ENCODE data around the gene SPINK1.
A peak's percentile ranks its signal among the peaks of the same experiment; 100 is the strongest.

SPINK1 gene

GRCh38 chr5:147863454-147864158 is 32.1 kb upstream of the SPINK1 start:
- H3K36me3 Mint-ChIP-seq (ENCODE audit: insufficient read depth): no peaks in the 10 kb centered on the region
- H3K27me3 Mint-ChIP-seq: peaks cover 32% of the 10 kb centered on the region
- ATAC-seq (replicated peaks; ENCODE audit: extremely low read depth, poor library complexity, severe bottlenecking) (no peak), DNase-seq (ENCODE audit: low spot score in 2 of 2) (no peak)
- no peak overlapping the region for H3K27ac Mint-ChIP-seq (ENCODE audit: low read depth)
- H3K4me1 Mint-ChIP-seq: no peaks in the 10 kb centered on the region
- H3K9me3 Mint-ChIP-seq: no peaks in the 10 kb centered on the region
- H3K4me3 Mint-ChIP-seq: no peak overlapping the region

- DNase-seq (ENCODE audit: low spot score in 2 of 2) (no peak), ATAC-seq (replicated peaks; ENCODE audit: extremely low read depth, poor library complexity, severe bottlenecking) (no peak)
- Mint-ChIP-seq H3K27me3 (peaks cover 13% of the 10 kb centered on the region), H3K9me3 (no peaks in the 10 kb centered on the region), H3K4me3 (no peak overlapping the region), H3K4me1 (no peaks in the 10 kb centered on the region), H3K27ac (ENCODE audit: low read depth) (no peak overlapping the region), H3K36me3 (ENCODE audit: insufficient read depth) (no peaks in the 10 kb centered on the region)
These were observed 29.2 kb upstream of the SPINK1 start for GRCh38 chr5:147860641-147861025.

GRCh38 chr5:147859962-147860640 is 28.6 kb upstream of the SPINK1 start:
- no peak overlapping the region for H3K27ac Mint-ChIP-seq (ENCODE audit: low read depth)
- H3K4me3 Mint-ChIP-seq: no peak overlapping the region
- H3K27me3 Mint-ChIP-seq: peaks cover 9% of the 10 kb centered on the region
- H3K4me1 Mint-ChIP-seq: no peaks in the 10 kb centered on the region
- DNase-seq (ENCODE audit: low spot score in 2 of 2): no peak
- H3K9me3 Mint-ChIP-seq: no peaks in the 10 kb centered on the region
- ATAC-seq (replicated peaks; ENCODE audit: extremely low read depth, poor library complexity, severe bottlenecking): no peak
- no peaks in the 10 kb centered on the region for H3K36me3 Mint-ChIP-seq (ENCODE audit: insufficient read depth)

- no peaks in the 10 kb centered on the region for H3K4me1 Mint-ChIP-seq
- no peak for DNase-seq (ENCODE audit: low spot score in 2 of 2)
- no peak overlapping the region for H3K27ac Mint-ChIP-seq (ENCODE audit: low read depth)
- peaks cover 17% of the 10 kb centered on the region for H3K27me3 Mint-ChIP-seq
- no peak overlapping the region for H3K4me3 Mint-ChIP-seq
- H3K9me3 Mint-ChIP-seq: no peaks in the 10 kb centered on the region
- no peak for ATAC-seq (replicated peaks; ENCODE audit: extremely low read depth, poor library complexity, severe bottlenecking)
- no peaks in the 10 kb centered on the region for H3K36me3 Mint-ChIP-seq (ENCODE audit: insufficient read depth)
These were observed 27.1 kb upstream of the SPINK1 start for GRCh38 chr5:147858565-147858964.

GRCh38 chr5:147857302-147858129 is 26.0 kb upstream of the SPINK1 start:
- H3K27ac Mint-ChIP-seq (ENCODE audit: low read depth): no peak overlapping the region
- no peak overlapping the region for H3K4me3 Mint-ChIP-seq
- peaks cover 17% of the 10 kb centered on the region for H3K27me3 Mint-ChIP-seq
- DNase-seq (ENCODE audit: low spot score in 2 of 2) (peak in 1 of 2 donors; percentile 21), ATAC-seq (replicated peaks; ENCODE audit: extremely low read depth, poor library complexity, severe bottlenecking) (no peak)
- H3K9me3 Mint-ChIP-seq: no peaks in the 10 kb centered on the region
- H3K4me1 Mint-ChIP-seq: no peaks in the 10 kb centered on the region
- no peaks in the 10 kb centered on the region for H3K36me3 Mint-ChIP-seq (ENCODE audit: insufficient read depth)

GRCh38 chr5:147856801-147857200 is 25.3 kb upstream of the SPINK1 start:
- Mint-ChIP-seq H3K27me3 (peaks cover 17% of the 10 kb centered on the region), H3K9me3 (no peaks in the 10 kb centered on the region), H3K27ac (ENCODE audit: low read depth) (no peak overlapping the region), H3K4me1 (no peaks in the 10 kb centered on the region), H3K4me3 (no peak overlapping the region), H3K36me3 (ENCODE audit: insufficient read depth) (no peaks in the 10 kb centered on the region)
- no peak for ATAC-seq (replicated peaks; ENCODE audit: extremely low read depth, poor library complexity, severe bottlenecking)
- no peak for DNase-seq (ENCODE audit: low spot score in 2 of 2)

GRCh38 chr5:147855774-147856069 is 24.3 kb upstream of the SPINK1 start:
- Mint-ChIP-seq H3K4me3 (no peak overlapping the region), H3K27ac (ENCODE audit: low read depth) (no peak overlapping the region), H3K36me3 (ENCODE audit: insufficient read depth) (no peaks in the 10 kb centered on the region), H3K9me3 (no peaks in the 10 kb centered on the region), H3K4me1 (no peaks in the 10 kb centered on the region), H3K27me3 (peaks cover 17% of the 10 kb centered on the region)
- no peak for ATAC-seq (replicated peaks; ENCODE audit: extremely low read depth, poor library complexity, severe bottlenecking)
- DNase-seq (ENCODE audit: low spot score in 2 of 2): no peak

GRCh38 chr5:147854894-147855773 is 23.7 kb upstream of the SPINK1 start:
- H3K9me3 Mint-ChIP-seq: no peaks in the 10 kb centered on the region
- H3K4me1 Mint-ChIP-seq: no peaks in the 10 kb centered on the region
- H3K36me3 Mint-ChIP-seq (ENCODE audit: insufficient read depth): no peaks in the 10 kb centered on the region
- H3K4me3 Mint-ChIP-seq: no peak overlapping the region
- DNase-seq (ENCODE audit: low spot score in 2 of 2) (no peak), ATAC-seq (replicated peaks; ENCODE audit: extremely low read depth, poor library complexity, severe bottlenecking) (no peak)
- H3K27me3 Mint-ChIP-seq: peaks cover 17% of the 10 kb centered on the region
- no peak overlapping the region for H3K27ac Mint-ChIP-seq (ENCODE audit: low read depth)

GRCh38 chr5:147854331-147854730 is 22.9 kb upstream of the SPINK1 start:
- DNase-seq (ENCODE audit: low spot score in 2 of 2) (no peak), ATAC-seq (replicated peaks; ENCODE audit: extremely low read depth, poor library complexity, severe bottlenecking) (no peak)
- no peak overlapping the region for H3K4me3 Mint-ChIP-seq
- no peak overlapping the region for H3K27ac Mint-ChIP-seq (ENCODE audit: low read depth)
- no peaks in the 10 kb centered on the region for H3K36me3 Mint-ChIP-seq (ENCODE audit: insufficient read depth)
- no peaks in the 10 kb centered on the region for H3K4me1 Mint-ChIP-seq
- H3K9me3 Mint-ChIP-seq: no peaks in the 10 kb centered on the region
- H3K27me3 Mint-ChIP-seq: peaks cover 22% of the 10 kb centered on the region

- peaks cover 26% of the 10 kb centered on the region for H3K27me3 Mint-ChIP-seq
- DNase-seq (ENCODE audit: low spot score in 2 of 2) (no peak), ATAC-seq (replicated peaks; ENCODE audit: extremely low read depth, poor library complexity, severe bottlenecking) (no peak)
- no peaks in the 10 kb centered on the region for H3K36me3 Mint-ChIP-seq (ENCODE audit: insufficient read depth)
- no peak overlapping the region for H3K27ac Mint-ChIP-seq (ENCODE audit: low read depth)
- no peaks in the 10 kb centered on the region for H3K9me3 Mint-ChIP-seq
- H3K4me3 Mint-ChIP-seq: no peak overlapping the region
- H3K4me1 Mint-ChIP-seq: no peaks in the 10 kb centered on the region
These were observed 22.0 kb upstream of the SPINK1 start for GRCh38 chr5:147853372-147853987.

GRCh38 chr5:147852365-147852764 is 20.9 kb upstream of the SPINK1 start:
- H3K27me3 Mint-ChIP-seq: peaks cover 34% of the 10 kb centered on the region
- ATAC-seq (replicated peaks; ENCODE audit: extremely low read depth, poor library complexity, severe bottlenecking): no peak

GRCh38 chr5:147851578-147851977 is 20.1 kb upstream of the SPINK1 start:
- H3K9me3 Mint-ChIP-seq: no peaks in the 10 kb centered on the region
- no peaks in the 10 kb centered on the region for H3K36me3 Mint-ChIP-seq (ENCODE audit: insufficient read depth)
- ATAC-seq (replicated peaks; ENCODE audit: extremely low read depth, poor library complexity, severe bottlenecking) (no peak), DNase-seq (ENCODE audit: low spot score in 2 of 2) (no peak)
- H3K27me3 Mint-ChIP-seq: peaks cover 42% of the 10 kb centered on the region
- H3K27ac Mint-ChIP-seq (ENCODE audit: low read depth): no peak overlapping the region
- no peak overlapping the region for H3K4me3 Mint-ChIP-seq
- H3K4me1 Mint-ChIP-seq: no peaks in the 10 kb centered on the region

More at GRCh38 chr5:147852365-147852764, 20.9 kb upstream of the SPINK1 start:
- Mint-ChIP-seq H3K27ac (ENCODE audit: low read depth) (no peak overlapping the region), H3K9me3 (no peaks in the 10 kb centered on the region), H3K36me3 (ENCODE audit: insufficient read depth) (no peaks in the 10 kb centered on the region), H3K4me3 (no peak overlapping the region), H3K4me1 (no peaks in the 10 kb centered on the region)
- DNase-seq (ENCODE audit: low spot score in 2 of 2): no peak

Measured in central memory CD8-positive, alpha-beta T cell (primary cell).